ENCODE data around the gene CEP97.

- TF ChIP-seq, protein P1, sequence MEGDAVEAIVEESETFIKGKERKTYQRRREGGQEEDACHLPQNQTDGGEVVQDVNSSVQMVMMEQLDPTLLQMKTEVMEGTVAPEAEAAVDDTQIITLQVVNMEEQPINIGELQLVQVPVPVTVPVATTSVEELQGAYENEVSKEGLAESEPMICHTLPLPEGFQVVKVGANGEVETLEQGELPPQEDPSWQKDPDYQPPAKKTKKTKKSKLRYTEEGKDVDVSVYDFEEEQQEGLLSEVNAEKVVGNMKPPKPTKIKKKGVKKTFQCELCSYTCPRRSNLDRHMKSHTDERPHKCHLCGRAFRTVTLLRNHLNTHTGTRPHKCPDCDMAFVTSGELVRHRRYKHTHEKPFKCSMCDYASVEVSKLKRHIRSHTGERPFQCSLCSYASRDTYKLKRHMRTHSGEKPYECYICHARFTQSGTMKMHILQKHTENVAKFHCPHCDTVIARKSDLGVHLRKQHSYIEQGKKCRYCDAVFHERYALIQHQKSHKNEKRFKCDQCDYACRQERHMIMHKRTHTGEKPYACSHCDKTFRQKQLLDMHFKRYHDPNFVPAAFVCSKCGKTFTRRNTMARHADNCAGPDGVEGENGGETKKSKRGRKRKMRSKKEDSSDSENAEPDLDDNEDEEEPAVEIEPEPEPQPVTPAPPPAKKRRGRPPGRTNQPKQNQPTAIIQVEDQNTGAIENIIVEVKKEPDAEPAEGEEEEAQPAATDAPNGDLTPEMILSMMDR (IDR thresholded peaks at IDR 0.05), result no peak
- TF ChIP-seq AFF4 (CRISPR knock-in tag; IDR thresholded peaks at IDR 0.05; ENCODE audit: borderline replicate concordance), result no peak
- no peak for TF ChIP-seq CREB1 (CRISPR knock-in tag; IDR thresholded peaks at IDR 0.05)
- no peak for TF ChIP-seq ZNF121 (CRISPR knock-in tag; IDR thresholded peaks at IDR 0.05)
- TF ChIP-seq, protein P2, sequence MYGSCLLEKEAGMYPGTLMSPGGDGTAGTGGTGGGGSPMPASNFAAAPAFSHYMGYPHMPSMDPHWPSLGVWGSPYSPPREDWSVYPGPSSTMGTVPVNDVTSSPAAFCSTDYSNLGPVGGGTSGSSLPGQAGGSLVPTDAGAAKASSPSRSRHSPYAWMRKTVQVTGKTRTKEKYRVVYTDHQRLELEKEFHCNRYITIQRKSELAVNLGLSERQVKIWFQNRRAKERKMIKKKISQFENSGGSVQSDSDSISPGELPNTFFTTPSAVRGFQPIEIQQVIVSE (CRISPR knock-in tag; IDR thresholded peaks at IDR 0.05; ENCODE audit: borderline replicate concordance), result no peak
- TF ChIP-seq, protein P3, sequence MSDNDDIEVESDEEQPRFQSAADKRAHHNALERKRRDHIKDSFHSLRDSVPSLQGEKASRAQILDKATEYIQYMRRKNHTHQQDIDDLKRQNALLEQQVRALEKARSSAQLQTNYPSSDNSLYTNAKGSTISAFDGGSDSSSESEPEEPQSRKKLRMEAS (CRISPR knock-in tag; IDR thresholded peaks at IDR 0.05), result no peak
These were observed 76.8 kb downstream of the CEP97 start for GRCh38 chr3:101801174-101801573.

Measured in WTC11 (cell line).